K562 (cell line): ENCODE measurements around the gene FKBP1B. TPM values are rescaled to one million over a fixed set of nuclear protein-coding genes. Genes with fewer than 3 reads are reported as not detected.
A peak's percentile ranks its signal among the peaks of the same experiment; 100 is the strongest.

ENCODE experiments used
- BACH1 ChIP-seq: fragments of 200-800 bp; sonication (Bioruptor generic); IDR thresholded peaks from 2 replicates; pipeline ENCODE4 v1.6.1; 2016; ENCODE audit warnings: missing genetic modification characterization, missing compliant biosample characterization
- BCL6 ChIP-seq: fragments of 250-450 bp; sonication (Bioruptor Pico); IDR thresholded peaks from 2 replicates; pipeline ENCODE4 v1.4.0; 2020
- CBFA2T3 ChIP-seq: fragments of 450-650 bp; IDR thresholded peaks from 2 replicates; pipeline ENCODE4 v1.6.1; 2017
- HCFC1 ChIP-seq: IDR thresholded peaks from 2 replicates; pipeline ENCODE4 v1.6.1; 2012; ENCODE audit warnings: low read depth, low read length, improper control_type of control experiment
- SMC3 ChIP-seq: conservative IDR thresholded peaks from 2 replicates; pipeline ENCODE4 v1.6.1; 2011; ENCODE audit warnings: low read depth, low read length, improper control_type of control experiment; ENCODE audit not compliant: insufficient read depth
- TAF9B ChIP-seq: fragments of 450-650 bp; IDR thresholded peaks from 2 replicates; pipeline ENCODE4 v1.6.1; 2018; ENCODE audit warnings: mild to moderate bottlenecking; ENCODE audit not compliant: partially characterized antibody
- U2AF1 ChIP-seq: fragments of 200-400 bp; formaldehyde crosslinking; optimal IDR thresholded peaks from 2 replicates; pipeline ENCODE3; 2017; ENCODE audit warnings: mild to moderate bottlenecking, low read depth, low read length, moderate library complexity
- WHSC1 ChIP-seq: IDR thresholded peaks from one replicate; pipeline ENCODE4 v1.6.1; 2012; ENCODE audit warnings: low read length, control low read depth, inconsistent platforms
- polyA plus RNA-seq, 8 experiments: library from polyadenylated mRNA; depleted of rRNA in 4 of 8; stranded (reverse) in 5 of 8; unstranded in 3 of 8; fragments of >200 nt; fragmentation: Nextera tagmentation in 2 of 8; fragmentation: Illumina TruSeq in 1 of 8; extraction: Ambion mirVana in 2 of 8; extraction: Trizol in 1 of 8; gene quantifications; 2 replicates each; pipeline versions ENCODE4 v1.2.1 to v1.2.3, GENCODE V29; 2011 to 2014; ENCODE audit warnings: inconsistent platforms in 1 of 8, missing spikeins in 1 of 8
- total RNA-seq, 7 experiments: library from RNA; depleted of rRNA in 6 of 7; stranded (reverse); fragments of >200 nt in 6 of 7; fragmentation: Illumina TruSeq in 2 of 7; extraction: Trizol in 2 of 7; gene quantifications; 2 replicates each; pipeline versions ENCODE4 v1.2.1 to v1.2.3, GENCODE V29; 2011 to 2021; ENCODE audit warnings: low replicate concordance in 1 of 7
- TF ChIP-seq, protein P1 (sequence below): fragments of 450-650 bp; IDR thresholded peaks from 2 replicates; pipeline ENCODE4 v1.6.1; 2016; ENCODE audit warnings: low read depth
- TF ChIP-seq, protein P2 (sequence below): sonication (generic); formaldehyde crosslinking; IDR thresholded peaks from 2 replicates; pipeline ENCODE4 v1.5.0; 2020; ENCODE audit warnings: missing genetic modification reagents
- TF ChIP-seq, protein P3 (sequence below): fragments of 250-450 bp; sonication (Bioruptor Pico); IDR thresholded peaks from 2 replicates; pipeline ENCODE4 v1.4.0; 2020
- TF ChIP-seq, protein P4 (sequence below): conservative IDR thresholded peaks from 2 replicates; pipeline ENCODE4 v1.6.1; 2011; ENCODE audit warnings: low read depth, mild to moderate bottlenecking, low read length; ENCODE audit not compliant: control insufficient read depth
- TF ChIP-seq, protein P5 (sequence below): fragments of 450-650 bp; IDR thresholded peaks from 2 replicates; pipeline ENCODE4 v1.6.1; 2016; ENCODE audit warnings: borderline replicate concordance

FKBP1B gene
- total and polyA plus RNA-seq, 9 of the 15 experiments (the other 6 are each of a cell fraction or from before 2014, with no cell fraction given), result 0.58 to 9.4 (median 1.6) TPM

DNA sequence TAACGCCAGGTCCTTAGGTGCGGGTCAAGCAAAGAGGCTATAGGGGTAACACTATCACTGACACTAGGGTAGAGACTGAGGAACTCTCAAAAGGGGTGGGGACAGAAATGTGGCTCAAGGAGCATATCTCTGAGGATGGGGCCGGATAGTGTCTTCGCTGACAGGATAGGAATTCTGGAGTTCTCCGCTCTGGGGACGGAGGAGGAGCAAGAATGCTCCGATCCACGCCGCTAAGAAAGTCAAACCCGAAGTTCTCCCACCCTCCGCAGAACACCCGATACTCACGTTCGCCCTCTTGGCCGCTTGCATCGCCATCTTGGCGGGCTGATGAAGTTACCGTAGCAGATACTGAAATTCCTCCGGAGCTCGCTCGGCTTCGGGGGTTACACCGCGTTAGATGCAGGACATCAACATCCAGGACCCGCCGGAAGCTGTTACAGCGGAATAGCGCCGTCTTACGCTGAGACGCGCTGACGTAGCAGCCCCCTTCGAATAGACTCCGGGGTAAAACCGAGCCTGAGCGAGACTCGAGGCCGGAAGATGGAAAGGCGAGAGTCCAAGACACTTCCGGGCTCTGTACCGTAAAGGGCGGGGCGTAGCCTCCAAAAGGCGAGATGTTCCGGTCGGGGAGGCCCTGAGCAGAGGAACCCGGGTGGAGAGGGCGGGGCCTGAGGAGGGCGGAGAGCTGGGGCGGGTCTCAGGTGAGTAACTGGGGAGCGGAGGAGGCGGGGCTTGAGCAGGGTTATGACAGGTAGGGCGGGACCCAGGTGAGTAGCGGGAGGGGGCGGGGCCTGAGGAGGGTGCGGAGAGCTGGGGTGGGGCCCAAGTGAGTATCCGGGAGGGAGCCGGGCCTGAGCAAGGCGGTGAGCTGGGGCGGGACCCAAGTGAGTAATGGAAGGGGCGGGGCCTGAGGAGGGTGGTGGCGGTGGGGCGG lies 26.6 kb downstream of the FKBP1B start, which contains the start of gene SF3B6 (continued):
- TF ChIP-seq, protein P1, sequence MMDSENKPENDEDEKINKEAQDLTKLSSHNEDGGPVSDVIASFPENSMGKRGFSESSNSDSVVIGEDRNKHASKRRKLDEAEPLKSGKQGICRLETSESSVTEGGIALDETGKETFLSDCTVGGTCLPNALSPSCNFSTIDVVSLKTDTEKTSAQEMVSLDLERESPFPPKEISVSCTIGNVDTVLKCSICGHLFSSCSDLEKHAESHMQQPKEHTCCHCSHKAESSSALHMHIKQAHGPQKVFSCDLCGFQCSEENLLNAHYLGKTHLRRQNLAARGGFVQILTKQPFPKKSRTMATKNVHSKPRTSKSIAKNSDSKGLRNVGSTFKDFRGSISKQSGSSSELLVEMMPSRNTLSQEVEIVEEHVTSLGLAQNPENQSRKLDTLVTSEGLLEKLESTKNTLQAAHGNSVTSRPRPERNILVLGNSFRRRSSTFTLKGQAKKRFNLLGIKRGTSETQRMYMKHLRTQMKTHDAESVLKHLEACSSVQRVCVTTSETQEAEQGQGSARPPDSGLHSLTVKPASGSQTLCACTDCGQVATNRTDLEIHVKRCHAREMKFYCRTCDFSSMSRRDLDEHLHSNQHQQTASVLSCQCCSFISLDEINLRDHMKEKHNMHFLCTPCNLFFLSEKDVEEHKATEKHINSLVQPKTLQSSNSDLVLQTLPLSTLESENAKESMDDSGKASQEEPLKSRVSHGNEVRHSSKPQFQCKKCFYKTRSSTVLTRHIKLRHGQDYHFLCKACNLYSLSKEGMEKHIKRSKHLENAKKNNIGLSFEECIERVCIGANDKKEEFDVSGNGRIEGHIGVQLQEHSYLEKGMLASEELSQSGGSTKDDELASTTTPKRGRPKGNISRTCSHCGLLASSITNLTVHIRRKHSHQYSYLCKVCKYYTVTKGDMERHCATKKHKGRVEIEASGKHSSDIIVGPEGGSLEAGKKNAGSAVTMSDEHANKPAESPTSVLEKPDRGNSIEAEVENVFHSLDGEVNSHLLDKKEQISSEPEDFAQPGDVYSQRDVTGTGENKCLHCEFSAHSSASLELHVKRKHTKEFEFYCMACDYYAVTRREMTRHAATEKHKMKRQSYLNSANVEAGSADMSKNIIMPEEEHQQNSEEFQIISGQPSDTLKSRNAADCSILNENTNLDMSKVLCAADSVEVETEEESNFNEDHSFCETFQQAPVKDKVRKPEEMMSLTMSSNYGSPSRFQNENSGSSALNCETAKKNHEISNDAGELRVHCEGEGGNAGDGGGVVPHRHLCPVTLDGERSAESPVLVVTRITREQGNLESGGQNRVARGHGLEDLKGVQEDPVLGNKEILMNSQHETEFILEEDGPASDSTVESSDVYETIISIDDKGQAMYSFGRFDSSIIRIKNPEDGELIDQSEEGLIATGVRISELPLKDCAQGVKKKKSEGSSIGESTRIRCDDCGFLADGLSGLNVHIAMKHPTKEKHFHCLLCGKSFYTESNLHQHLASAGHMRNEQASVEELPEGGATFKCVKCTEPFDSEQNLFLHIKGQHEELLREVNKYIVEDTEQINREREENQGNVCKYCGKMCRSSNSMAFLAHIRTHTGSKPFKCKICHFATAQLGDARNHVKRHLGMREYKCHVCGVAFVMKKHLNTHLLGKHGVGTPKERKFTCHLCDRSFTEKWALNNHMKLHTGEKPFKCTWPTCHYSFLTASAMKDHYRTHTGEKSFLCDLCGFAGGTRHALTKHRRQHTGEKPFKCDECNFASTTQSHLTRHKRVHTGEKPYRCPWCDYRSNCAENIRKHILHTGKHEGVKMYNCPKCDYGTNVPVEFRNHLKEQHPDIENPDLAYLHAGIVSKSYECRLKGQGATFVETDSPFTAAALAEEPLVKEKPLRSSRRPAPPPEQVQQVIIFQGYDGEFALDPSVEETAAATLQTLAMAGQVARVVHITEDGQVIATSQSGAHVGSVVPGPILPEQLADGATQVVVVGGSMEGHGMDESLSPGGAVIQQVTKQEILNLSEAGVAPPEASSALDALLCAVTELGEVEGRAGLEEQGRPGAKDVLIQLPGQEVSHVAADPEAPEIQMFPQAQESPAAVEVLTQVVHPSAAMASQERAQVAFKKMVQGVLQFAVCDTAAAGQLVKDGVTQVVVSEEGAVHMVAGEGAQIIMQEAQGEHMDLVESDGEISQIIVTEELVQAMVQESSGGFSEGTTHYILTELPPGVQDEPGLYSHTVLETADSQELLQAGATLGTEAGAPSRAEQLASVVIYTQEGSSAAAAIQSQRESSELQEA, result no peak
- TF ChIP-seq CBFA2T3, result no peak
- TF ChIP-seq, protein P2, sequence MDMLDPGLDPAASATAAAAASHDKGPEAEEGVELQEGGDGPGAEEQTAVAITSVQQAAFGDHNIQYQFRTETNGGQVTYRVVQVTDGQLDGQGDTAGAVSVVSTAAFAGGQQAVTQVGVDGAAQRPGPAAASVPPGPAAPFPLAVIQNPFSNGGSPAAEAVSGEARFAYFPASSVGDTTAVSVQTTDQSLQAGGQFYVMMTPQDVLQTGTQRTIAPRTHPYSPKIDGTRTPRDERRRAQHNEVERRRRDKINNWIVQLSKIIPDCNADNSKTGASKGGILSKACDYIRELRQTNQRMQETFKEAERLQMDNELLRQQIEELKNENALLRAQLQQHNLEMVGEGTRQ (CRISPR knock-in tag), result no peak
- TF ChIP-seq SMC3, result 0 out of 2 replicates have a peak, but pooled peaks have one; percentile 3
- no peak for TF ChIP-seq BCL6 (CRISPR knock-in tag)
- TF ChIP-seq U2AF1, result no peak
- TF ChIP-seq, protein P3, sequence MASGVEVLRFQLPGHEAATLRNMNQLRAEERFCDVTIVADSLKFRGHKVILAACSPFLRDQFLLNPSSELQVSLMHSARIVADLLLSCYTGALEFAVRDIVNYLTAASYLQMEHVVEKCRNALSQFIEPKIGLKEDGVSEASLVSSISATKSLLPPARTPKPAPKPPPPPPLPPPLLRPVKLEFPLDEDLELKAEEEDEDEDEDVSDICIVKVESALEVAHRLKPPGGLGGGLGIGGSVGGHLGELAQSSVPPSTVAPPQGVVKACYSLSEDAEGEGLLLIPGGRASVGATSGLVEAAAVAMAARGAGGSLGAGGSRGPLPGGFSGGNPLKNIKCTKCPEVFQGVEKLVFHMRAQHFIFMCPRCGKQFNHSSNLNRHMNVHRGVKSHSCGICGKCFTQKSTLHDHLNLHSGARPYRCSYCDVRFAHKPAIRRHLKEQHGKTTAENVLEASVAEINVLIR, result peak; percentile 97
- peak; percentile 91 for TF ChIP-seq HCFC1
- TF ChIP-seq, protein P4, sequence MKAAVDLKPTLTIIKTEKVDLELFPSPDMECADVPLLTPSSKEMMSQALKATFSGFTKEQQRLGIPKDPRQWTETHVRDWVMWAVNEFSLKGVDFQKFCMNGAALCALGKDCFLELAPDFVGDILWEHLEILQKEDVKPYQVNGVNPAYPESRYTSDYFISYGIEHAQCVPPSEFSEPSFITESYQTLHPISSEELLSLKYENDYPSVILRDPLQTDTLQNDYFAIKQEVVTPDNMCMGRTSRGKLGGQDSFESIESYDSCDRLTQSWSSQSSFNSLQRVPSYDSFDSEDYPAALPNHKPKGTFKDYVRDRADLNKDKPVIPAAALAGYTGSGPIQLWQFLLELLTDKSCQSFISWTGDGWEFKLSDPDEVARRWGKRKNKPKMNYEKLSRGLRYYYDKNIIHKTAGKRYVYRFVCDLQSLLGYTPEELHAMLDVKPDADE, result 0 out of 2 replicates have a peak, but pooled peaks have one; percentile 44
- peak; percentile 85 for TF ChIP-seq TAF9B
- TF ChIP-seq, protein P5, sequence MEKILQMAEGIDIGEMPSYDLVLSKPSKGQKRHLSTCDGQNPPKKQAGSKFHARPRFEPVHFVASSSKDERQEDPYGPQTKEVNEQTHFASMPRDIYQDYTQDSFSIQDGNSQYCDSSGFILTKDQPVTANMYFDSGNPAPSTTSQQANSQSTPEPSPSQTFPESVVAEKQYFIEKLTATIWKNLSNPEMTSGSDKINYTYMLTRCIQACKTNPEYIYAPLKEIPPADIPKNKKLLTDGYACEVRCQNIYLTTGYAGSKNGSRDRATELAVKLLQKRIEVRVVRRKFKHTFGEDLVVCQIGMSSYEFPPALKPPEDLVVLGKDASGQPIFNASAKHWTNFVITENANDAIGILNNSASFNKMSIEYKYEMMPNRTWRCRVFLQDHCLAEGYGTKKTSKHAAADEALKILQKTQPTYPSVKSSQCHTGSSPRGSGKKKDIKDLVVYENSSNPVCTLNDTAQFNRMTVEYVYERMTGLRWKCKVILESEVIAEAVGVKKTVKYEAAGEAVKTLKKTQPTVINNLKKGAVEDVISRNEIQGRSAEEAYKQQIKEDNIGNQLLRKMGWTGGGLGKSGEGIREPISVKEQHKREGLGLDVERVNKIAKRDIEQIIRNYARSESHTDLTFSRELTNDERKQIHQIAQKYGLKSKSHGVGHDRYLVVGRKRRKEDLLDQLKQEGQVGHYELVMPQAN, result peak; percentile 85
- TF ChIP-seq WHSC1, result no peak
- no peak for TF ChIP-seq BACH1 (tag)
